Body of pancreas (tissue), 4 donors: ENCODE measurements around the gene USP5. TPM values are rescaled to one million over a fixed set of nuclear protein-coding genes. Genes with fewer than 3 reads are reported as not detected.
"Not testable (repeated sequence)": the region's sequence is repeated elsewhere in the genome, so short reads cannot be mapped to it uniquely, and the experiment has no call there.

Source experiments
- ATAC-seq: fragments of 150-250 bp; one replicate; pipeline ENCODE4 v1.9.1; 2016
- DNase-seq, 4 donors: peaks; one replicate each; pipeline ENCODE4 v3.0.0-alpha.2; 2019
- H3K27ac ChIP-seq, 4 donors: fragments of 200-600 bp; sonication (generic); 1 replicate in 3 of 4; 2 replicates in 1 of 4; pipeline versions ENCODE4 v1.5.1 to v1.6.1; 2016 to 2019; ENCODE audit warnings: mild to moderate bottlenecking in 1 of 4, mixed read lengths in 1 of 4, moderate library complexity in 1 of 4
- H3K27me3 ChIP-seq, 2 donors: fragments of 200-600 bp; sonication (generic); one replicate each; pipeline ENCODE4 v1.6.0; 2016; ENCODE audit warnings: mild to moderate bottlenecking in 1 of 2
- H3K36me3 ChIP-seq, 2 donors: fragments of 200-600 bp; sonication (generic); replicated peaks in 1 of 2; 2 replicates each; pipeline ENCODE4 v1.5.1; 2016; ENCODE audit warnings: low read depth in 2 of 2; ENCODE audit not compliant: insufficient read depth in 1 of 2
- H3K4me1 ChIP-seq: fragments of 200-600 bp; sonication (generic); one replicate; pipeline ENCODE4 v1.6.0; 2016
- H3K4me3 ChIP-seq, 2 donors: fragments of 200-600 bp; sonication (generic); 1 replicate in 1 of 2; 2 replicates in 1 of 2; pipeline ENCODE4 v1.5.1; 2016 to 2019
- H3K9me3 ChIP-seq, 3 donors: fragments of 200-600 bp; sonication (generic); 1 replicate in 2 of 3; 2 replicates in 1 of 3; pipeline ENCODE4 v1.5.1; 2016
- CTCF ChIP-seq, 7 experiments: fragments of 450-650 bp in 4 of 7; fragments of 200-600 bp in 3 of 7; sonication (generic) in 3 of 7; IDR thresholded peaks; one replicate each; pipeline ENCODE4 v1.5.1; 2016 to 2019; ENCODE audit warnings: antibody characterized with exemption in 7 of 7
- POLR2A ChIP-seq, 3 donors: fragments of 450-650 bp; IDR thresholded peaks; one replicate each; pipeline ENCODE4 v1.6.1; 2016; ENCODE audit warnings: antibody characterized with exemption in 3 of 3, mild to moderate bottlenecking in 2 of 3
- WGBS, 2 donors: methylation state at CpG; one replicate each; pipeline ENCODE4 v1.1.5; 2017; 5-methylcytosine and 5-hydroxymethylcytosine counted together
- intact Hi-C: fragments of 100-400 bp; cut with DNase I; formaldehyde crosslinking; loops from one replicate; pipeline ENCODE4 v1.15.1; 2023
- total RNA-seq, 2 donors: library from RNA; depleted of rRNA; stranded (reverse); fragments of >200 nt; gene quantifications; one replicate each; pipeline ENCODE4 v1.1.0, GENCODE V29; 2016

The USP5 gene
- total RNA-seq, 2 donors from 2014 or later = 18.2 to 60.6 TPM

DNA sequence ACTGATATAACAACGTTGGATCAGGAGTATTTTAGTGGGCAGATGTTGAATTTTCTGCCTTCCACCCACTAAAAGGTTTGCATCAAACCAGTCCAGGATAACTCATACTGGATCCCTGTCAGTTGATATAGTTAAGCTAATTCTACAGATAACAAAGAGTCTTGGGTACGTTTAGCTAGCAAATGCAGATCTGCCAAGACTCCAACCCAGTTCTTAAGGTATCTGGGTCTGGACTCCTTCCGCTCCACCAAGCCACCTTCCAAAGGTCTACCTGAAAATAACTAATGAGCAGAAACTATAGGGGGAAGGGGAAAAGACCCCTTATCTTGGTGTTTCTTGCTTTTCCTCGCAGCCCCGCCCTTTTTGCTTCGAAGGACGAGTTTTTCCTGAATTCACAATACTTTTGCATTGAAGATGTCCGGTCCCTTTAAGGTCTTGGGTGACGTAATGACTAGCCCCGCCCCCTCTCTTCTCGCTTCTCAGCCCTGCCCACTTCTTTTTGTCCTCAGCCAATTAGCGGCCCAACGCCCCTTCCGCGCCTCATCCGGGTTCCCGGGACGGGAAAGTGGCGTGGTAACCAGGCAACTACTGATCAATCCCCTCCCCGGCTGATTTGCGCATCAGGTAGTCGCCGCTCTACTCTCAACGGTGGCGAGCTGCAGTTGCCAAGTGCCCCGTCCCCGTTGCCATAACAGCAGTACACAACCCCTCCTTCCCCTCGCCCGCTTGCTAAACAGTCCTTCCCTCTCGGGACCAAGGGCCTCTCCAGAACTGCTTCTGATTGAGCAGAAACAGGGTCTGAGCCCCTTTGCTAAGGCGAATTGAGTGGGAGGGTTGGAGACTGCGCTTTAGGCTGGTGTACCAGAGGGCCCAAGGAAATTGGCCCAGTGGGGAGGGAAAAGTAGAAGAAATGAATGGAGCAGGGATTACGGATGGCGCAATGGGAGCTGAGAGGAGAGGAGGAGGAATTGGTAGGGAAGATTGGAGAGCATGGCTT lies 52.6 kb downstream of the USP5 start, which contains the start of gene LRRC23:
TSS of gene LRRC23 (plus strand) at position 543 of the 997 bp plus-strand sequence. CDS start 812 bp downstream, outside the sequence.
- ATAC-seq (peak; percentile 97), DNase-seq (peak; percentile 99)
- Histone ChIP-seq H3K9me3 (no peaks in the 10 kb centered on the region), H3K4me3 (peak within 1 kb of the TSS; percentile 16 to 35), H3K36me3 (no peaks in the 10 kb centered on the region), H3K4me1 (peaks cover 22% of the 10 kb centered on the region), H3K27ac (peak within 1 kb of the TSS; percentile 47 to 87 (median 64)), H3K27me3 (no peaks in the 10 kb centered on the region)
- WGBS, 2 donors = 4 to 5% methylated on average over 33 to 34 of the region's 34 CpGs
- intact Hi-C loops = no loop called here
- TF ChIP-seq CTCF (IDR thresholded peaks at IDR 0.05) = no peak
- TF ChIP-seq POLR2A (IDR thresholded peaks at IDR 0.05) = peak in 2 of 3 donors; percentile 71 to 74

DNA sequence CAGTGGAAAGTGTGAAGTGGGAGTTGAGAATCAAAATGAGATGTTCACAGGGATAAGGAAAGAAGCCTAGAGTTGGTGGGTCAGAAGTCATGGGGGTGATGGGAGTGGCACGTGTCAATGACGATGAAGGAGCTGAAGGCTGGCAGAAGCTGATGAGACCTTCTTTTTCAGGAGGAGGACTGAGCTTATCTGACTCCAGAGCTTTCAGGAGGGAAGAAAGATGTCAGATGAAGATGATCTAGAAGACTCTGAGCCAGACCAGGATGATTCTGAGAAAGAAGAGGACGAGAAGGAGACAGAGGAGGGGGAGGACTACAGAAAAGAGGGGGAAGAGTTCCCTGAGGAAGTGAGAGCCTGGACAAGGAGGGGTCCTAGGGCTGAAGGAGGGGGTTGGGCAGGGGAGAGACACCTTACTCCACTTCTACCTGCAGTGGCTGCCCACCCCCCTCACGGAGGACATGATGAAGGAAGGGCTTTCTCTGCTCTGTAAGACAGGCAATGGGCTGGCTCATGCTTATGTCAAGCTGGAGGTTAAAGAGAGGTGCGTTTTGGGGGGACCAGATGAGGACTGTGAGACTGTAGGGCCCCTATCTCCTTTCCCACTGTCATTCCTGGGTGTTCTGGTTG lies 53.6 kb downstream of the USP5 start:
- intact Hi-C loops = no loop called here
- Histone ChIP-seq H3K4me1 (peaks cover 14% of the 10 kb centered on the region), H3K27ac (peak overlapping the region in 2 of 4 donors; percentile 47 to 87), H3K4me3 (no peak overlapping the region), H3K36me3 (no peaks in the 10 kb centered on the region), H3K9me3 (no peaks in the 10 kb centered on the region), H3K27me3 (no peaks in the 10 kb centered on the region)
- DNase-seq (no peak), ATAC-seq (no peak)
- TF ChIP-seq POLR2A (IDR thresholded peaks at IDR 0.05) (no peak), CTCF (IDR thresholded peaks at IDR 0.05) (no peak)
- 62 to 64% methylated on average over 5 of the region's 5 CpGs for WGBS, 2 donors

GRCh38 chr12:6908141-6908540 lies 56.2 kb downstream of the USP5 start:
- WGBS, 2 donors = 92 to 95% methylated on average over 1 to 11 of the region's 11 CpGs
- not testable (repeated sequence) for H3K27me3 ChIP-seq

DNA sequence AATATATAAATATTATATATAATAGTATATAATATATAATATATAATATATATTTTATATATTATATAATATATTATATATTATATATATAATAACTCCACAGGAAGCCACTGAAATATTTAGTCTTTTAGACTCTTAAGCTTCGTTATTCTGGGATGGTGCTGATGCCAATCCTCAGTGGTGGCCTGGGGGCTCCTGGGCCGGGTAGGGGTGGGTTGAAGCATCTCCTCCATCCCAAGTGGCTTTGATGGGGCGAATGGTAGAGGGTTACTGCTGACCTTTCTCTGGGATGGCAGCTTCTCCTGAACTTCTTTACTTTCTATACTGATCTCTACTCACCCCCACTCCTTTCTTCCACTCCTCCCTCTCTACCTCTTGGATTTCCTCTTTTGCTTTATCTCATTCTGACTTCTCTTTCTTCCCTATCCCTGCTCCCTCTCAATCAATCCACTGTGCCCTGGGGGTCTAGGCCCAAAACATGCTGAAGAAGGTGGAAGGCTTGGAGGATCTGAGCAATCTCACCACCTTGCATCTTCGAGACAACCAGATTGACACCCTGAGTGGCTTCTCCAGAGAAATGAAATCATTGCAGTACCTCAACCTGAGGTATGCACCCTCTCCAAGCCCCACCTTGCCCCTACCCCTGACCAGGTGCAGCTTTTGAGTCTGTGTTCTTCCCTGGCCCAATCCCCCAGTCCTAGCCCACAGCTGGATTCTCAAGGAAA lies 57.6 kb downstream of the USP5 start:
- intact Hi-C loops = no loop called here
- no peak for ATAC-seq
- H3K4me1 ChIP-seq = peaks cover 17% of the 10 kb centered on the region
- H3K36me3 ChIP-seq = no peaks in the 10 kb centered on the region
- no peaks in the 10 kb centered on the region for H3K9me3 ChIP-seq
- DNase-seq = no peak
- no peak for TF ChIP-seq POLR2A (IDR thresholded peaks at IDR 0.05)
- no peak for TF ChIP-seq CTCF (IDR thresholded peaks at IDR 0.05)
- no peak overlapping the region for H3K4me3 ChIP-seq
- WGBS, 2 donors = 80 to 83% methylated on average over 4 of the region's 4 CpGs
- no peak overlapping the region for H3K27ac ChIP-seq
- H3K27me3 ChIP-seq = peaks cover 0 to 11% of the 10 kb centered on the region in 2 donors

More at GRCh38 chr12:6908141-6908540, 56.2 kb downstream of the USP5 start:
- H3K4me1 ChIP-seq = peaks cover 13% of the 10 kb centered on the region
- H3K27ac ChIP-seq, DNase-seq, ATAC-seq, H3K4me3 ChIP-seq, H3K9me3 ChIP-seq, H3K36me3 ChIP-seq, intact Hi-C loops: not testable (repeated sequence)
